Measurements from ENCODE around the gene ACOX2. TPM values are rescaled to one million over a fixed set of nuclear protein-coding genes. Genes with fewer than 3 reads are reported as not detected.

The ACOX2 gene
- total and polyA plus RNA-seq, 4 donors: 5.3 to 24.4 (median 11.6) TPM

GRCh38 chr3:58573640-58574039, 36.6 kb upstream of the ACOX2 start:
- Histone ChIP-seq H3K36me3 (ENCODE audit: control insufficient read depth in 4 of 4, insufficient read depth in 4 of 4, low read length in 4 of 4) (peaks cover 0 to 2% (median 0%) of the 10 kb centered on the region in 4 donors), H3K27me3 (ENCODE audit: control insufficient read depth in 3 of 3, insufficient read depth in 3 of 3, low read length in 2 of 3) (peaks cover 0 to 4% (median 0%) of the 10 kb centered on the region in 3 donors), H3K9me3 (ENCODE audit: control insufficient read depth in 4 of 4, insufficient read depth in 3 of 4, low read length in 3 of 4) (no peaks in the 10 kb centered on the region), H3K27ac (ENCODE audit: low read depth in 1 of 2, low read length in 1 of 2) (no peak overlapping the region), H3K4me1 (ENCODE audit: control insufficient read depth in 5 of 5, insufficient read depth in 5 of 5, low read length in 5 of 5) (peaks cover 4 to 27% (median 8%) of the 10 kb centered on the region in 5 donors), H3K4me3 (no peak overlapping the region), H3K9ac (ENCODE audit: insufficient read depth in 1 of 2, low read length in 2 of 2) (no peak overlapping the region)
- WGBS, 2 donors: 53 to 72% methylated on average over 6 of the region's 6 CpGs
- ATAC-seq (ENCODE audit: insufficient read depth, low FRiP score) (no peak), DNase-seq (peak; percentile 82 to 95 (median 92))
- TF ChIP-seq CTCF (IDR thresholded peaks at IDR 0.05; ENCODE audit: control extremely low read depth, extremely low read depth): no peak

- WGBS, 2 donors: 95 to 99% methylated on average over 7 of the region's 7 CpGs
- no peak overlapping the region for H3K9ac ChIP-seq (ENCODE audit: insufficient read depth in 1 of 2, low read length in 2 of 2)
- peaks cover 0 to 4% (median 0%) of the 10 kb centered on the region in 3 donors for H3K27me3 ChIP-seq (ENCODE audit: control insufficient read depth in 3 of 3, insufficient read depth in 3 of 3, low read length in 2 of 3)
- no peak for DNase-seq
- H3K4me1 ChIP-seq (ENCODE audit: control insufficient read depth in 5 of 5, insufficient read depth in 5 of 5, low read length in 5 of 5): peaks cover 4 to 27% (median 8%) of the 10 kb centered on the region in 5 donors
- peaks cover 0 to 2% (median 0%) of the 10 kb centered on the region in 4 donors for H3K36me3 ChIP-seq (ENCODE audit: control insufficient read depth in 4 of 4, insufficient read depth in 4 of 4, low read length in 4 of 4)
- H3K27ac ChIP-seq (ENCODE audit: low read depth in 1 of 2, low read length in 1 of 2): no peak overlapping the region
- H3K9me3 ChIP-seq (ENCODE audit: control insufficient read depth in 4 of 4, insufficient read depth in 3 of 4, low read length in 3 of 4): no peaks in the 10 kb centered on the region
- TF ChIP-seq CTCF (IDR thresholded peaks at IDR 0.05; ENCODE audit: control extremely low read depth, extremely low read depth): no peak
- no peak for ATAC-seq (ENCODE audit: insufficient read depth, low FRiP score)
- no peak overlapping the region for H3K4me3 ChIP-seq
Measured at GRCh38 chr3:58572634-58573230, 35.7 kb upstream of the ACOX2 start.

GRCh38 chr3:58572013-58572633, 35.1 kb upstream of the ACOX2 start:
- H3K9ac ChIP-seq (ENCODE audit: insufficient read depth in 1 of 2, low read length in 2 of 2): no peak overlapping the region
- H3K4me3 ChIP-seq: no peak overlapping the region
- WGBS, 2 donors: 88 to 89% methylated on average over 13 of the region's 13 CpGs
- H3K36me3 ChIP-seq (ENCODE audit: control insufficient read depth in 4 of 4, insufficient read depth in 4 of 4, low read length in 4 of 4): peaks cover 0 to 2% (median 0%) of the 10 kb centered on the region in 4 donors
- DNase-seq: no peak
- H3K27me3 ChIP-seq (ENCODE audit: control insufficient read depth in 3 of 3, insufficient read depth in 3 of 3, low read length in 2 of 3): peaks cover 0 to 4% (median 0%) of the 10 kb centered on the region in 3 donors
- H3K27ac ChIP-seq (ENCODE audit: low read depth in 1 of 2, low read length in 1 of 2): no peak overlapping the region
- no peak for ATAC-seq (ENCODE audit: insufficient read depth, low FRiP score)
- H3K4me1 ChIP-seq (ENCODE audit: control insufficient read depth in 5 of 5, insufficient read depth in 5 of 5, low read length in 5 of 5): peaks cover 4 to 22% (median 8%) of the 10 kb centered on the region in 5 donors
- TF ChIP-seq CTCF (IDR thresholded peaks at IDR 0.05; ENCODE audit: control extremely low read depth, extremely low read depth): no peak
- no peaks in the 10 kb centered on the region for H3K9me3 ChIP-seq (ENCODE audit: control insufficient read depth in 4 of 4, insufficient read depth in 3 of 4, low read length in 3 of 4)
